GM06990 (cell line): Measurements from ENCODE around the gene LSM4.

Source experiments
- DNase-seq: peaks from one replicate; pipeline ENCODE4 v3.0.0-alpha.2; 2011; ENCODE audit not compliant: insufficient read length; ENCODE audit errors: extremely low read depth
- H3K27me3 ChIP-seq: replicated peaks from 2 replicates; pipeline ENCODE4 v1.6.0; 2011; ENCODE audit warnings: low read length; ENCODE audit not compliant: control insufficient read depth, insufficient read depth
- H3K36me3 ChIP-seq: 2 replicates; pipeline ENCODE4 v1.5.1; 2011; ENCODE audit warnings: low read length; ENCODE audit not compliant: control insufficient read depth, insufficient read depth
- H3K4me3 ChIP-seq: replicated peaks from 2 replicates; pipeline ENCODE4 v1.5.1; 2011; ENCODE audit warnings: low read depth, mild to moderate bottlenecking, control low read depth, low read length
- TF ChIP-seq, protein P1 (sequence below): IDR thresholded peaks from 2 replicates; pipeline ENCODE4 v1.5.1; 2011; ENCODE audit warnings: low read length, control low read depth, mild to moderate bottlenecking, inconsistent platforms; ENCODE audit not compliant: insufficient read depth, poor library complexity, severe bottlenecking

Gene LSM4

DNA sequence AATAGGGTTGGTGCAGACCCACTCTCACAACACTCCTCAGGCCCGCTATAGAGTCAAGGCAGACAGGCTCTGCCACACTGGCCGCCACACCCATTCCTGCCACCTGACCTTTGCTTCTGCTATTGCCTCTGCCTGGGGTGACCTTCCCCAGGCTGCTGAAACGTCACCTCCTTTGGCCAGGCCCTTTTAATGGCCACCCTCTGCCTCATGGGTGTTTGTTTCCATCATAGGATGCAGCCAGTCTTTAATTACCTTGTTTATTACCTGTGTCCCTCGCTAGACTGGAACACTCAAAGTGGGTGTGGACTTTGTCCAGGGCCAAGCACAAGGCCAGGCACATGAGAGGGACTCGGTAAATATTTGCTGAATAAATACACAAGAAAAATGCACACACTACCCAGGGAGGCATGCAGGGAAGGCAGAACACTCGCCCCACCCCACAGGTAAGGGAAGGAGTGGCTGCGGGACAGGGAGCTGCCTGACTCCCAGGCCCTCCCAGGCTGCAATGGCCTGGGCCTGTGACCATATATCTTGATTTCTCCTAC lies 3.2 kb downstream of the LSM4 start:
- TF ChIP-seq, protein P1, sequence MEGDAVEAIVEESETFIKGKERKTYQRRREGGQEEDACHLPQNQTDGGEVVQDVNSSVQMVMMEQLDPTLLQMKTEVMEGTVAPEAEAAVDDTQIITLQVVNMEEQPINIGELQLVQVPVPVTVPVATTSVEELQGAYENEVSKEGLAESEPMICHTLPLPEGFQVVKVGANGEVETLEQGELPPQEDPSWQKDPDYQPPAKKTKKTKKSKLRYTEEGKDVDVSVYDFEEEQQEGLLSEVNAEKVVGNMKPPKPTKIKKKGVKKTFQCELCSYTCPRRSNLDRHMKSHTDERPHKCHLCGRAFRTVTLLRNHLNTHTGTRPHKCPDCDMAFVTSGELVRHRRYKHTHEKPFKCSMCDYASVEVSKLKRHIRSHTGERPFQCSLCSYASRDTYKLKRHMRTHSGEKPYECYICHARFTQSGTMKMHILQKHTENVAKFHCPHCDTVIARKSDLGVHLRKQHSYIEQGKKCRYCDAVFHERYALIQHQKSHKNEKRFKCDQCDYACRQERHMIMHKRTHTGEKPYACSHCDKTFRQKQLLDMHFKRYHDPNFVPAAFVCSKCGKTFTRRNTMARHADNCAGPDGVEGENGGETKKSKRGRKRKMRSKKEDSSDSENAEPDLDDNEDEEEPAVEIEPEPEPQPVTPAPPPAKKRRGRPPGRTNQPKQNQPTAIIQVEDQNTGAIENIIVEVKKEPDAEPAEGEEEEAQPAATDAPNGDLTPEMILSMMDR, result no peak
- Histone ChIP-seq H3K4me3 (no peak overlapping the region), H3K36me3 (peaks cover 5% of the 10 kb centered on the region), H3K27me3 (no peaks in the 10 kb centered on the region)
- DNase-seq, result no peak

DNA sequence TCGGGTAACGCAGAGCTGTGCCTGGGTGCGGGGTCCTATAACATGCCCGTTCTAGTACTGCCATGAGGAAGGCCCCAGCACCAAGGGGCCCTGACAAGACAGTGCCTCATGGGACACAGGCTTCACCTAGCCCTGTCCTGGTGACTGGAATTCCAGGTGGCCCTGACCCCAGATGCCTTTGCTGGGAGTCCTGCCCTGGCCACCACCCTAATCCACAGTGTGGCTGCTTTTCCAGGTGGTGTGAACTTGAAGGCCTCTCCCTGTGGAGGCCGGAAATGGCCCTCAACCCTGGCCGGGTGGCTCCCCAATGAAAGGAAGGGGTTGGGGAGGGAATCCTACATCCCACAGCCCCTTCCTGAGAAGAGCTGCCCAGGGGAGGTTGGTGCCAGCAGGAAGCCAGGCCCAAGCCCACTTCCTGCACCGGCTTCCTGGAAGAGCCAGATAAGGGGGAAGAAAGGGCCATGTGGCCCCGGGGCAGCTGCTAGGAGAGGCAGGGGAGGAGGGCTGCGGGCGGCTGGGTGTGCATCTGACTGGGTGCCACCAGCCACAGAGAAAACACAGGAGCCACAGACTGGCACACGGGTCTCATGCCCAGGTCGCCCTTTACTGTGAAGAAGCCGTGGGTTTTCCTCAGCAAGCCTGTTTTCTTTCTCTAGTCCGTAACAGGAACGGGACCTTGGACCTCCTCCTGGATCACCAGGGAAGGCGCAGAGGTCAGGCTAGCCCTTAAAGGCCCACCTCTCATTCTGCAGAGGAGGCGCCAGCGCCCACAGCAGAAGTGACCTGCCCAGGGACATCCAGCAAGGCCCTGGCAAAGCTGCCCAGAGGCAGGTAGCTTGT lies 4.7 kb downstream of the LSM4 start:
- H3K27me3 ChIP-seq, result no peaks in the 10 kb centered on the region
- peaks cover 8% of the 10 kb centered on the region for H3K36me3 ChIP-seq
- no peak overlapping the region for H3K4me3 ChIP-seq
- DNase-seq, result no peak
- TF ChIP-seq, protein P1, result no peak

DNA sequence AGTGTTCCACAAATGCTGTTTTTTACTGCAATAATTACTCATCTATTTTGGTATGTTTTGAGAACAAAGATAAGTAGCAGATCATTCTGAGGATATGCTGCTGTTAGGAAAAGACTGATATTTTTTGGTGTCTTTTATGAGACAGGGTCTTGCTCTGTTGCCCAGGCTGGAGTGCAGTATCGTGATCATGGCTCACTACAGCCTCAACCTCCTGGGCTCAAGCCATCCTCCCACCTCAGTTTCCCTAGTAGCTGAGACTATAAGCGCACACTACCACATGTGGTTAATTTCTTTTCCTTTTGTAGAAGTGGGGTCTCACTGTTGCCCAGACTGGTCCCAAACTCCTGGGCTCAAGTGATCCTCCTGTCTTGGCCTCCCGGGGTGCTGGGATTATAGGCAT lies 9.5 kb downstream of the LSM4 start:
- TF ChIP-seq, protein P1, result no peak
- DNase-seq, result no peak
- Histone ChIP-seq H3K27me3 (no peaks in the 10 kb centered on the region), H3K36me3 (peaks cover 23% of the 10 kb centered on the region), H3K4me3 (no peak overlapping the region)

DNA sequence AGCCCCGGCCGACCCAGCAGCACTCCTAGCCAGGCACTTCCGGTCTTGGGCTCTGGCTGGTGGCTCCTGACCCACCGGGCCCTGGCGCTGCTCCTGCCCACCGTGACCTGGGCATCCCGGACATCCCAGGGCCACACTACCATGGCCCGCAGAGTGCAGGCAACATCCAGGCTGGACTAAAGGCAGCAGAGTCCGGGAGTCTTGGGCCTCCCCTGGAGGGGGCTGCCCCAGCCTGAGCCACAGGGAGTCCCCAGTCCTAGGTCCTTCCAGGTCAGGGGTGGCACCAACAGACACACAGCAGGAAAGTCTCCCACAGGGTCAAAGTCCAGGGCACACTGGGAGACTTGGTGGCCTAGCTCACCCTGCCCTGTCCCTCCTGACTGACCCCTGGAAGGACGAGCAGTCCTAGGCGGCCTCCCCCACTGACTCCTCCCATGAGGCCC lies 10.8 kb downstream of the LSM4 start:
- Histone ChIP-seq H3K27me3 (no peaks in the 10 kb centered on the region), H3K36me3 (peaks cover 24% of the 10 kb centered on the region), H3K4me3 (no peak overlapping the region)
- TF ChIP-seq, protein P1, result no peak
- no peak for DNase-seq

DNA sequence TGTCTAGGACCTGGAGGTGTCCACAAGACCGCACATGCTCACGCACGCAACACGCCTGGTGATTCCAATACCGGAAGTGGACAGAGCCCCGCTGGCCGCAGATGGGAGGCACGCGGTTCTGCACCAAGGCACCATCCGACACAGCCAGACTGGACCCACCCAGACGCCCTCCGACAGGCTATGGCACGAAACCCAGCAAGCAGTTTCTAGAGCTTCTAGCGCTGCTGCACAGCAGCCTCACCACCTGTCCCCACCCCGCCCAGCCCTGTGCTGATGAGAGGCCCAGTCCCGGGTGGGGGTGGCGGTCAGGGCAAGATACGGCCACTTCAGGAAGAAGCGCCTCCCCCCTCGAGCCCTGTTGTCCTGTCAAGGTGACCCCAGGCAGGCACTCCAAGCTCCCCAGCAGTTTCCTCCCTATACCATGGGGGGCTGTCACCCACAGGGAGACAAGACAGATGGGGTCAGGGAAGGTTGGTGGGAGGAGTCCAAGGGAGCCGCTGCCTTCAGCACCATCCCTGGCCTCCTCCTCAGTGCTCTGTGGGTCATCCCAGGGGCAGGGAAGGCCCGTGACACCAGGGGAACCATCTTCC lies 11.3 kb downstream of the LSM4 start:
- peaks cover 24% of the 10 kb centered on the region for H3K36me3 ChIP-seq
- H3K27me3 ChIP-seq, result no peaks in the 10 kb centered on the region
- H3K4me3 ChIP-seq, result no peak overlapping the region
- DNase-seq, result no peak
- TF ChIP-seq, protein P1, result no peak
